ENCODE results near the gene SHMT1.
"Not testable (repeated sequence)": the region's sequence is repeated elsewhere in the genome, so short reads cannot be mapped to it uniquely, and the experiment has no call there.

Gene SHMT1

GRCh38 chr17:18378614-18379013, 15.3 kb upstream of the SHMT1 start:
- DNase-seq (ENCODE audit: low read depth in 2 of 2): not testable (repeated sequence)

DNA sequence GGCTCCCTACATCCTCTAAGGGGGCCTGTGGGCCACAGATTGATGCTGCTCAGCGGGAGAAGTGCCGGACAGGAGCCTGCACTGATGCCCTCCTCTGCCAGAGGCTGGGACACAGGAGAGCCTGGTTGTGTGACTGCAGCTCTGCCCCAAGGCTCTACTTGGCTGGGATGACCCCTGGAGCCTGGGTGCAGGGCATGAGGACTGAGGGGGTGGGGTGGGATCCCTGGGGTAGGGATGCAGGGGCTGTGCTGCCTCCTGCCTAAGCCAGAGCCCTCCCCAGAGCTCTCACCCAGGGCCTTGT, 14.8 kb upstream of the SHMT1 start:
- DNase-seq (ENCODE audit: low read depth in 2 of 2): no peak

GRCh38 chr17:18377437-18378204, 14.3 kb upstream of the SHMT1 start, which contains the start of gene EVPLL:
TSS of gene EVPLL (plus strand) at chr17:18377778. CDS start at chr17:18380938, 3,160 bp downstream.
- no peak for DNase-seq (ENCODE audit: low read depth in 2 of 2)

DNA sequence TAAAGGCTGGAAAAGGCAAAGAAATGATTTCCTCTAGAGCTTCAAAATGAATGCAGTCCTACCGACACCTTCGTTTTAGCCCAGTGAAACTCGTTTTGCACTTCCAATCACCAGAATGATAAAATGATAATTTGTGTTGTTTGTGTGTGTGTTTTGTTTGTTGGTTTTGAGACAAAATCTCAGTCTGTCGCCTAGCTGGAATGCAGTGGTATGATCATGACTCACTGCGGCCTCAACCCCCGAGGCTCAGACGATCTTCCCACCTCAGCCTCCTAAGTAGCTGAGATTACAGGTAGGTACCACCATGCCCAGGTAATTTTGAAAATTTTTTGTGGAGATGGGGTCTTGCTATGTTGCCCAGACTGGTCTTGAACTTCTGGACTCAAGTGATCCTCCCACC, 10.9 kb upstream of the SHMT1 start:
- no peak for DNase-seq (ENCODE audit: low read depth in 2 of 2)

GRCh38 chr17:18373181-18373580, 9.8 kb upstream of the SHMT1 start:
- DNase-seq (ENCODE audit: low read depth in 2 of 2): not testable (repeated sequence)

DNA sequence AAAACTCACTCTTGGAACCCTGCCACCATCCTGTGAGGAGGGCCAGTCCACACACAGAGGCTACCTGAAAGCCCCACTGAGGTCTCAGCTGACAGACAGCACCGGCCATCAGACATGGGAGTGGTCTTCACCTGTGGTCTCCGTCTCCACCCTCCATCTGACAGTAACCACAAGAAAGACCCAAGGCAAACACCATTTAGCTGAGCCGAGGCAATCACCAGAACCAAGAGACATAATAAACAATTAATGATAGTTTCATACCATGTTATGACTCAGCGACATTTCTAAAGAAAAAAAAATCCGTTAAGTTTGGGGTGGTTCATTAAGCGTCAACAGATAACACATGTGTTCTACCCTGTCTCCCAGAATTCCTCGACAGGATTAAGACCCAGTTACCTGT, 8.1 kb upstream of the SHMT1 start:
- DNase-seq (ENCODE audit: low read depth in 2 of 2): no peak

GRCh38 chr17:18370761-18371160, 7.4 kb upstream of the SHMT1 start:
- DNase-seq (ENCODE audit: low read depth in 2 of 2): no peak

DNA sequence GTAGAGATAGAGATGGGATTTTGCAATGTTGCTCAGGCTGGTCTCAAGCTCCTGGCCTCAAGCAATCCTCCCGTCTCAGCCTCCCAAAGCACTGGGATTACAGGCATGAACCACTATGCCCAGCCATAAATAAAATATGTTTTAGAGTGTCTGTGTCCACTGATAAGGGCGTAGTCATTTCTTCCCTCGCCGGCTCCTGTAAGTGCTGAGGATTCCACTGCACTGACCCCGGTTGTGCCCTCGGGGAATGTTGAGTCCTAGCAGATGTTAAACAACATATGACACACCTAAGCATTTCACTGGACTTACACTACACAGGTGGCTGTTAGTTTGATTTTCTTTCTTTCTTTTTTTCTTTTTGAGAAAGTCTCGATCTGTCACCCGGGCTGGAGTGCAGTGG, 5.6 kb upstream of the SHMT1 start:
- no peak for DNase-seq (ENCODE audit: low read depth in 2 of 2)

GRCh38 chr17:18364166-18364565, 816 bp upstream of the SHMT1 start:
- DNase-seq (ENCODE audit: low read depth in 2 of 2): no peak

DNA sequence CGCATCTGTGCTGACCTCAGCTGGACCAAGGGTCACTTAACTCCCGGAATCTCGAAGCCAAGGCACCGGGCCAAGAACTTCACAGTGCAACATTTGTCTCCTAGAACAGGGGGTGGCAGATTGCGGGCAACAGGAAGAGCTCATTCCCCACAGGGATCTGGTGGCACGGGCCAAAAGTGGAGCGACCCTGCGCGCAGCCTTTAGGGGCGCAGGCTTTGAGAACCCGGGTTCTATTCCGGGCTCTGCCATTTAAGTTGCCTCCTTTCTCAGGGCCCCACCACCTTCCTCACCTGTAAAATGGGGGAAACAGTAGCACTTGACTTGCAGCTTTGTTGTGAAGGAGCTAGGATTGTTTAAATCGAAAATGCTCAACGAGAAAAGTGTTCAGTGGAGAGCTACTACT, 651 bp downstream of the SHMT1 start:
- DNase-seq (ENCODE audit: low read depth in 2 of 2): no peak

- no peak for DNase-seq (ENCODE audit: low read depth in 2 of 2)
Observed at GRCh38 chr17:18361837-18362697, 1.3 kb downstream of the SHMT1 start.

DNA sequence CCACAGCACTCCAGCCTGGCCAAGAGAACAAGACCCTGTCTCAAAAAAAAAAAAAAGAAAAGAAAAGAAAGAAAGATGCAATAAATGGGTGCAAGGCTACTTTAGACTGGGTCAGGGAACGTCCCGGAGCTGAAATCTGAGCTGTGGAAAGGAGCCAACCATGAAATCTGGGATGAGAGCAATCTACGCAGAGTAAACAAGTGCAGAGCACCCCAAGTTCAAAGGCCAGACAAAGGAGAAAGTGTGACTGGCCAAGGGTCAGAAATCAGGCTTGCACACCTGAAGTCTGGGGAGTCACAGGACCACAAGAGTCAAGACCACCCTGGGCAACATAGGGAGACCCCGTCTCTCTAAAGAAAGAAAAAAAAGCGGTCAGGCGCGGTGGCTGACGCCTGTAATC, 2.8 kb downstream of the SHMT1 start:
- no peak for DNase-seq (ENCODE audit: low read depth in 2 of 2)

GRCh38 chr17:18356624-18357023, 6.7 kb downstream of the SHMT1 start:
- DNase-seq (ENCODE audit: low read depth in 2 of 2): no peak

GRCh38 chr17:18353541-18353940, 9.8 kb downstream of the SHMT1 start:
- DNase-seq (ENCODE audit: low read depth in 2 of 2): no peak

DNA sequence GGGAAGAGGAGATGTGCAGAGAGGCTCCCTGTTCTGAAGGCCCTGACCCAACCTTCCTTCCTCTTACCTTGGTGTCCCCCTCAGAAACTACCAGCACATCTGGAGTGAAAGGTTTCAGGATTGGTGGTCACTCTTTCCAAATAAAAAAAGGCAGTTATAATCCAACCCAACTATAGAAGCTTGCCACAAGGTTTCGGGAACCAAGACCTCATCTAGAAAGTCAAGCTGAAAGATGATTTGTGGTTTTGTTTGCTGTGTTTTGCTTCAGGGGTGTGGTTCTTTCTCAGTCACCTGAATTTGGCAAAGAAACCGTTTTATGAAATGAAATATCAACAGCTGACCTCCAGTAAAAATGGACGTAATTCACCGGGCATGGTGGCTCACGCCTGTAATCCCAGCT, 19.3 kb downstream of the SHMT1 start:
- DNase-seq (ENCODE audit: low read depth in 2 of 2): no peak

DNA sequence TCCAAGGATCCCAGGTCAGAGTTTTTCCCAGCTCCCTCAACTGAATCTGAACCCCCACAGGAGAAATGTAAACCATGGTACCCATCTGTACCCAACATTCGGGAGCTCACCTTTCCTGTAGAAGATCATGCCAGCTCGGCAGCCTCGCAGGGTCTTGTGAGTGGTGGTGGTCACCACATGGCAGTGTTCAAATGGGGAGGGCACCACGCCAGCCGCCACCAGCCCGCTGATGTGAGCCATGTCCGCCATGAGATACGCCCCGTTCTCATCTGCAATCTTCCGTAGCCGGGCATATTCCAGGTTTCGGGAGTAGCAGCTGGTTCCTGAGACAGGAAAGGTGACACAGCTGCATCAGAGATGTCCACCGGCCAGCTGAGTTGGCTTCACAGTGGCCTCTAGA, 23.4 kb downstream of the SHMT1 start:
- DNase-seq (ENCODE audit: low read depth in 2 of 2): no peak

DNA sequence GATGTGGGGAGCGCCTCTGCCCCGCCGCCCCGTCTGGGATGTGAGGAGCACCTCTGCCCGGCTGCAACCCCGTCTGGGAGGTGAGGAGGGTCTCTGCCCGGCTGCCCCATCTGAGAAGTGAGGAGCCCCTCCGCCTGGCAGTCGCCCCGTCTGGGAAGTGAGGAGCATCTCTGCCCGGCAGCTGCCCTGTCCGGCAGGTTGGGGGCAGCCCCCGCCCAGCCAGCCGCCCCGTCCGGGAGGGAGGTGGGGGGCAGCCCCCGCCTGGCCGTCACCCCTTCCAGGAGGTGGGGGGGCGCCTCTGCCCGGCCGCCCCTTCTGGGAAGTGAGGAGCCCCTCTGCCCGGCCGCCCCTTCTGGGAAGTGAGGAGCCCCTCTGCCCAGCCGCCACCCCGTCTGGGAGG, 25.2 kb downstream of the SHMT1 start:
- DNase-seq (ENCODE audit: low read depth in 2 of 2): not testable (repeated sequence)

GRCh38 chr17:18332909-18333489, 30.4 kb downstream of the SHMT1 start:
- no peak for DNase-seq (ENCODE audit: low read depth in 2 of 2)

- no peak for DNase-seq (ENCODE audit: low read depth in 2 of 2)
Observed at GRCh38 chr17:18331879-18332278, 31.5 kb downstream of the SHMT1 start.

DNA sequence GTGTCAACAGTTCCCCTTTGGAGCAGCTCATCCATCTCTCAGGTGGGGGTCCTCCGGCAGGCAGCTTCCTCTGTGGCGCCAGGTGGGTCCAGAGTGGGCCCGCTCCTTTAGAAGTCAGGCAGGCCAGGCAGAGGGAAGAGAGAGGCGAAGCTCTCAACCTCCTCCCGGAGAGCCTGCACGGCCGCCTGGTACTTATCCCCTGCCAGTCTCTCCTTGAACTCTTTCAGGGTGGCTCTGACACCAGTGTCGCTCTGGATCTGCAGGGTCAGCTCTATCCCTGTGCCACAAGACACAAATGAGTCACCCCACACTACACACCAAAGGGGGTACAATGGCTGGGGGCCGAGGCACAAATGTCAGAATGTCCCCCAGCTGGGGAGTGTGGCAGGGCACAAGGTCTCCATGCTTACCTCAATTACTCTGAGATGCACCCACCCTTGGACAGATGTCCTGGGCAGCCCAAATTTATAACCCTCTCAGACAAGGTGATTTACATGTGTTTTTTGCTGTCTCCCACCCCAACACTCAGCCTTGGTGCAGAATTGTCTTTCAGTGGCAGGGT, 34.6 kb downstream of the SHMT1 start:
- DNase-seq (ENCODE audit: low read depth in 2 of 2): no peak

GRCh38 chr17:18327556-18327955, 35.8 kb downstream of the SHMT1 start:
- DNase-seq (ENCODE audit: low read depth in 2 of 2): no peak

- no peak for DNase-seq (ENCODE audit: low read depth in 2 of 2)
Observed at GRCh38 chr17:18327093-18327492, 36.3 kb downstream of the SHMT1 start.

DNA sequence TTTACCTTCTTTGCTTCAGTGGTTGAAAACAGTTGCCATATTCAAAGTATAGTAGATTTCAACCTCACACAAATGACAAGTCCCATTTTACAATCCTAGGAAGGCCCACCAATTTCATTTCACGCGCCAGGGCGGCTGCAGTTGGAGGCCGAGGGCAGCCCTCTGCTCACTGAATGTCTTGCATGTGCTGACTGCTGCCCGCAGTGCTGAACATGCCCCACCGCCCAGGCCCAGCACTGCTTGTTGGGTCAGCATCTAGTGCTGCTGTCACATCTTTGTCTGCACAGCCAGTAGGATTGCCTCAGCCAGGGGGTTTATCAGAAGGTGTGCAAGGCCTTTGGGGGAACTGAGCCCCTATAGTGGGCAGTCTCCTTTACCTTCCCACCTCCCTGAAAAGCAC, 36.8 kb downstream of the SHMT1 start:
- no peak for DNase-seq (ENCODE audit: low read depth in 2 of 2)
